A549 (cell line): ENCODE measurements around the gene TBC1D19.

Experiments
- BHLHE40 ChIP-seq: IDR thresholded peaks from 2 replicates; pipeline ENCODE4 v1.6.1; 2012; ENCODE audit warnings: low read depth, low read length, inconsistent platforms
- CBX2 ChIP-seq: fragments of 200-600 bp; sonication (generic); IDR thresholded peaks from 2 replicates; pipeline ENCODE4 v1.6.1; 2016; ENCODE audit warnings: low read depth, mild to moderate bottlenecking, borderline replicate concordance
- CTCF ChIP-seq: fragments of >200 bp; sonication (Bioruptor Twin); formaldehyde crosslinking; IDR thresholded peaks from 3 replicates; pipeline ENCODE4 v1.5.1; 2016
- EP300 ChIP-seq, 2 experiments: fragments of >200 bp; sonication (Bioruptor Twin); formaldehyde crosslinking; IDR thresholded peaks; 2 replicates in 1 of 2; 3 replicates in 1 of 2; pipeline ENCODE4 v1.6.1; 2016 to 2017
- MAX ChIP-seq: IDR thresholded peaks from 2 replicates; pipeline ENCODE4 v1.6.1; 2012
- POLR2A ChIP-seq: IDR thresholded peaks from 2 replicates; pipeline ENCODE4 v1.6.1; 2012; ENCODE audit warnings: mild to moderate bottlenecking, low read length
- RAD21 ChIP-seq, 2 experiments: fragments of >200 bp in 1 of 2; sonication (Bioruptor Twin) in 1 of 2; formaldehyde crosslinking in 1 of 2; IDR thresholded peaks in 1 of 2; conservative IDR thresholded peaks in 1 of 2; 2 replicates in 1 of 2; 3 replicates in 1 of 2; pipeline ENCODE4 v1.6.1; 2012 to 2018; ENCODE audit warnings: inconsistent platforms in 1 of 2
- RCOR1 ChIP-seq: fragments of 150-350 bp; IDR thresholded peaks from 2 replicates; pipeline ENCODE4 v1.6.1; 2014; ENCODE audit warnings: antibody characterized with exemption, low read length, low read depth
- USF2 ChIP-seq: fragments of 450-650 bp; IDR thresholded peaks from 2 replicates; pipeline ENCODE4 v1.6.1; 2014; ENCODE audit warnings: antibody characterized with exemption

- no peak for TF ChIP-seq POLR2A
- TF ChIP-seq EP300 (IDR thresholded peaks at IDR 0.05), result no peak
- TF ChIP-seq CTCF, result no peak
- TF ChIP-seq USF2, result no peak
- no peak for TF ChIP-seq CBX2
- no peak for TF ChIP-seq MAX
- no peak for TF ChIP-seq BHLHE40
- TF ChIP-seq RCOR1, result no peak
- TF ChIP-seq RAD21 (conservative IDR thresholded peaks at IDR 0.05 in 1 of 2, IDR thresholded peaks at IDR 0.05 in 1 of 2), result no peak
Measured at GRCh38 chr4:26558166-26558895, 25.6 kb upstream of the TBC1D19 start.
